Activated gamma-delta T cell (primary cell): ENCODE measurements around the gene MEA1.

Experiments used
- DNase-seq: peaks from one replicate; lab custom pipeline; 2025; lab: John Stamatoyannopoulos, UW

Gene MEA1

GRCh38 chr6:42970871-42971612 is 42.7 kb downstream of the MEA1 start:
- DNase-seq = no peak

DNA sequence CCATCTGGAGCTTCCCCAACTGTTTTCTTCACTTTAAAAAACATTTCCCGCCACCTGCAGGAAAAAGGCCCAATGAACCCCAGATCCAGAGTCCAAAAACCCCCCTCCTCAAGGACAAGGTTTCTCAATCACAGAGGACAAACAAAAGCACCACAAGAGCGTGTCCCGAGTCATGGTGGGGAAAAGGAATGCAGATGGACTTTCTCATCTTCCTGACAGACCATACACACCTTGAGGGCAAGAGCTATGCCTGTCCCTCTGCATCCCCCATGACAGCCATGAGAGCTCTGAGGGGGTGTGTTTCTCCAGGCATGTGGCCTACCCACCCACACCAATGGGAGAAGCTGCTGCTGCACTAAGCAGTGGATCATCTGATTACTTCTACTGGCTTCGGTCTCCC is 43.8 kb downstream of the MEA1 start:
- DNase-seq = no peak

DNA sequence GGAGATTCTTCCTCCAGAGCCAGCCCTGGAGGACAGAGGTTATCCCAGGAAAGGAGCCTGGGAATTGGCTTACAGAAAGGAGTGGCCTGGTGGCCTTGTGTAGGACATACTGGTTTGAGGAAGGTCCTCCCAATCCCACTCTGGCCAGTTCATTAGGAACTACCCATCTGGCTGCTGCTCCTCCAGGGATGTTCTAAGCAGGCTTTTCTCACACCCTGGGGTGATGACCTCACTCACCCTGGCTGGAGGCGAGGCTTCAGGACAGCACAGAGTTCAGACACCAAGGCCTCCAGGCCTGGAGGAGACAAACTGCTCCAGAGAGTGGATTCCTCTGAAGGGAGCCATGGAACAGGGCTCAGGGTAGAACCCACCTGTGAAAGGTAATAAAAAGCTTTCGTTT is 44.3 kb downstream of the MEA1 start:
- DNase-seq = no peak

DNA sequence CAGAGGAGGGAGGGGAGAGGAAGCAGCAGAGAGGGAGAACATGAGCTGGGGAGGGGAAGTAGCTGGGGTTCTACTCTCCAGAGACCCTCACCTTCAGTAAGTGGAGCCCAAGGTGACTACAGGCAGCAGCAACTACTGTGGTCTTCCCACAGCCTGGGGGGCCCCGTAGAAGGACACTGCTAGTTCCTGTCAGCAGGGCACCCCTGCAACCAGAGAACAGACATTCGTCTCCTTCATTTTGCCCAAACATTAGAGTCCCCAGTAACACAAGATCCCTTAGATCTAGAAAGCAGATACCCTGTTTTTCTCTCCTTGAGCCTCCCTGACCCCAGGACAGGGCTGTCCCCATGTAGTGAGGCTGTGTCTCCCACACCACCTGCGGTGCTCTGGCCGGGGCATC is 45.0 kb downstream of the MEA1 start:
- DNase-seq = no peak

GRCh38 chr6:42968126-42968701 is 45.5 kb downstream of the MEA1 start:
- DNase-seq = no peak

DNA sequence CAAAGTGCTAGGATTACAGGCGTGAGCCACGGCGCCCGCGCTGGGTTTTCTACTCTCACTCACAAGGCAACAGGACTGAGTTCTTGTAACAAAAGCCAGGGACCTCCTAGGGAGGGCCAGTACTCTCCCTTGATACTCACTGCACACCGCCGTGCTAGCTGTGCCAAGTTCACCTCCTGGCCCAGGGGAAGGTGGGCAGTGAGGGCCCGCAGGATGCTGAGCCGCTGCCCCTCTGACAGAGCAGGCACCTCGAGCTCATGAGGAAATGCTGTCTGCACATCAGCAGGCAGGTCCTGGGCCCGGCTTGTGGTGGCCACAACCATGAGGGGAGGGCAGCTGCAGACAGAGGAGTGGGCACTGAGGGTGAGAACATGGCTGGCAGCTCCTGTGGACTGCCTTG is 46.5 kb downstream of the MEA1 start:
- no peak for DNase-seq

GRCh38 chr6:42966571-42966970 is 47.2 kb downstream of the MEA1 start:
- no peak for DNase-seq

GRCh38 chr6:42963855-42964605 is 49.7 kb downstream of the MEA1 start:
- DNase-seq = no peak

DNA sequence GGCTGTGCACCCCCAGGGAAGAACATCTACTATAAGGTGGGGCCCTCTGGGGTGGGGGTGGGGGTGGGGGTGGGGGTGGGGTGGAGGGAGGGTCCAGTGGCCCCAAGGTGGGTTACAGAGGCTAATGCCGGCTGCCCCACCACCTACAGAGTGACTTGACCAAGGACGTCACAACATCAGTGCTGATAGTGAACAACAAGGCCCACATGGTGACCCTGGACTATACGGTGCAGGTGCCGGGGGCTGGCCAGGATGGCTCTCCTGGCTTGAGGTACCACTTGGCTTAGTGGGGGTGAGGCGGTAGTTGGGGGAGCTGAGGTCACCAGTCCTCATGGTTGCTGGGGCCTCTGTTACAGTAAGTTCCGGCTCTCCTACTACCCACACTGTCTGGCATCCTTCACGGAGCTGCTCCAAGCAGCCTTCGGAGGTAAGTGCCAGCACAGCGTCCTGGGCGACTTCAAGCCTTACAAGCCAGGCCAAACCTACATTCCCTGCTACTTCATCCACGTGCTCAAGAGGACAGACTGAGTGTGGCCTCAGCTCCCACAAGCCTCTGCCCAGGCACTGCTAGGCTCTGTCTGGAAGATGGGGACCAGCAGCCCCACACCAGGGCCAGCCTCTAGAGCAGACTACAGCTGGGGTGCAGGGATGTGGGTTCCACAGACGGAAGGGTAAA is 50.4 kb downstream of the MEA1 start:
- no peak for DNase-seq

DNA sequence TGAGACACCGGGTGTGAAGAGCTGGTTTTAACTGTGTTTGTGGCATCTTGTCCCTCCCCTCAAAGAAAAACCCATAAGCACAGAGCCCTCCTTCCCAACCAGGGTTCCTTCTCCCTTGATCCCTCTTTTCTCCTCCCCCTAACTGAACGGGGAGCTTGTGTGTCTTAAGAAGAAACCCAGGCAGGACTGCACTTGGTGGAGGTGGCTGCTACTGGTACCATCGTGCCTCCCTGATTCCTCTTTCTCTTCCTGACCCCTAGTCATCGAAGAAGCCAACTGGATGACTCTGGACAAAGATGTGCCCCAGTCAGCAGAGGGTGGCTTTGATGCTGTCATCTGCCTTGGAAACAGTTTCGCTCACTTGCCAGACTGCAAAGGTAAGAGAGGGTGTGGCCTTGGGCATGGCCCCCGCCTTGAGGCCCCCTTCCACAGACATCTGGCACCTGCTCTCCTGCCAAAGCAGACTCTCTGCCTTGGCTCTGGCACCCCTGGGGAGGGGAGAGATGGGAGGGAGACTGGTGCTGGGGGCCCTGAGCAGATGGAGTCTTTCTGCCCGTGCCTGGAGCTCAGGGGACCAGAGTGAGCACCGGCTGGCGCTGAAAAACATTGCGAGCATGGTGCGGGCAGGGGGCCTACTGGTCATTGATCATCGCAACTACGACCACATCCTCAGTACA is 51.1 kb downstream of the MEA1 start:
- no peak for DNase-seq

GRCh38 chr6:42962096-42962495 is 51.6 kb downstream of the MEA1 start:
- no peak for DNase-seq
